Measurements from ENCODE around the gene BANP.

Gene BANP

GRCh38 chr16:87968541-87968940, 17.3 kb downstream of the BANP start:
- TF ChIP-seq, protein P1, sequence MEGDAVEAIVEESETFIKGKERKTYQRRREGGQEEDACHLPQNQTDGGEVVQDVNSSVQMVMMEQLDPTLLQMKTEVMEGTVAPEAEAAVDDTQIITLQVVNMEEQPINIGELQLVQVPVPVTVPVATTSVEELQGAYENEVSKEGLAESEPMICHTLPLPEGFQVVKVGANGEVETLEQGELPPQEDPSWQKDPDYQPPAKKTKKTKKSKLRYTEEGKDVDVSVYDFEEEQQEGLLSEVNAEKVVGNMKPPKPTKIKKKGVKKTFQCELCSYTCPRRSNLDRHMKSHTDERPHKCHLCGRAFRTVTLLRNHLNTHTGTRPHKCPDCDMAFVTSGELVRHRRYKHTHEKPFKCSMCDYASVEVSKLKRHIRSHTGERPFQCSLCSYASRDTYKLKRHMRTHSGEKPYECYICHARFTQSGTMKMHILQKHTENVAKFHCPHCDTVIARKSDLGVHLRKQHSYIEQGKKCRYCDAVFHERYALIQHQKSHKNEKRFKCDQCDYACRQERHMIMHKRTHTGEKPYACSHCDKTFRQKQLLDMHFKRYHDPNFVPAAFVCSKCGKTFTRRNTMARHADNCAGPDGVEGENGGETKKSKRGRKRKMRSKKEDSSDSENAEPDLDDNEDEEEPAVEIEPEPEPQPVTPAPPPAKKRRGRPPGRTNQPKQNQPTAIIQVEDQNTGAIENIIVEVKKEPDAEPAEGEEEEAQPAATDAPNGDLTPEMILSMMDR (IDR thresholded peaks at IDR 0.05; ENCODE audit: control insufficient read depth, extremely low read depth, insufficient read depth), result no peak
- H3K4me3 ChIP-seq (ENCODE audit: low read depth, low read length), result no peak overlapping the region
- no peak for DNase-seq (ENCODE audit: low read depth)

DNA sequence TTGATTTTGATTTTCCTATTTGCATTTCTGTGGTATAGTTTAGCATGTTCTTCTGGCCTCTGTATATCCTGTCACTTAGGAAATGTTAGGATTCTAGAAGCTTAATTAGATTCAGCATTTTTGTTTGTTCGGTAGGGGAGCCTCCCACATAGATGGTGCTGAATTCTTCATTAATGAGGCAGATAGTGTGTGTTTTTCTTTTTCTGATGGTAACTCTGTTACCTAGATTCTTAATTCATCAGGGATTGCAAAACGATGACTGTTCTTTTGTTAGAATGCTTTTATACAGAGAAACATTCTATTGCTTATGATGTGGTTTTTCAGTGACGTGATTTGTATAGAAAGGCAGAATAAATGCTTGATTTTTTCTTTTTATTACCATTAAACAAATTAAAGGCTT, 19.0 kb downstream of the BANP start:
- DNase-seq (ENCODE audit: low read depth), result no peak
- no peak overlapping the region for H3K4me3 ChIP-seq (ENCODE audit: low read depth, low read length)
- TF ChIP-seq, protein P1 (IDR thresholded peaks at IDR 0.05; ENCODE audit: control insufficient read depth, extremely low read depth, insufficient read depth), result no peak

DNA sequence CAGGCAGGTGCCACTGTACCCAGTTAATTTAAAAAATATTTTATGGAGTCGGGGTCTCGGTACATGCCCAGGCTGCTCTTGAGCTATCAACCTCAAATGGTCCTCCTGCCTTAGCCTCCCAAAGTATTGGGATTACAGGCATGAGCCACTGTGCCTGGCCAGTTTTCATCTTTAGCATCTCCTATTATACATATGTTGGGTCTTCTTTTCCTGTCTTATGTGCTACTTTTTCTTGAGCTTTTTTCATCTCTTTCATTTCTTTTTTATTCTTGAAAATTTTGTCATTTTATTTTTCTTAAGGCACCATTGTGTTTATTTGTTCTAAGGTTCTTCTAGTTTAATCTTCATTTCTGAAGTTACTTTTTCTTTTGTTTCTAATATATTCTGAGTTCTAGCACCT, 20.7 kb downstream of the BANP start:
- no peak for DNase-seq (ENCODE audit: low read depth)
- TF ChIP-seq, protein P1 (IDR thresholded peaks at IDR 0.05; ENCODE audit: control insufficient read depth, extremely low read depth, insufficient read depth), result no peak
- H3K4me3 ChIP-seq (ENCODE audit: low read depth, low read length), result no peak overlapping the region

DNA sequence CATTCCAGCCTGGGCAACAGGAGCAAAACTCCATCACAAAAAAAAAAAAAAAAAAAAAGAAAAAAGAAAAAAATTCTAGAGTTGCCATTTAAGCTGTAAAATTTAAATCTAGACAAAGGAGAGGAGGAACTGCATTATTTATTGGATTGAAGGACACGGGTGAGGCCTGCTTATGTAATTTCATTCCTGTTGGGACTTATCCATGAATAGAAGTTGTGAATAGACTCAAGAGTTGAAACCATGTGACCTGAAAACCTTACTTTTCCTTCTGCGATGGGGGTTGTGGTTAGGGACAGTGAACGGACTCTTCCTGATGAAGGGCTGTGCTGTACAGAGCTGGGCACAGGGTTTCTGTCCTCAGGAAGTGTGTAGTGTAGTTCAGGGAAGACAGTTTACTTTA, 22.5 kb downstream of the BANP start:
- H3K4me3 ChIP-seq (ENCODE audit: low read depth, low read length), result no peak overlapping the region
- DNase-seq (ENCODE audit: low read depth), result no peak
- TF ChIP-seq, protein P1 (IDR thresholded peaks at IDR 0.05; ENCODE audit: control insufficient read depth, extremely low read depth, insufficient read depth), result no peak

DNA sequence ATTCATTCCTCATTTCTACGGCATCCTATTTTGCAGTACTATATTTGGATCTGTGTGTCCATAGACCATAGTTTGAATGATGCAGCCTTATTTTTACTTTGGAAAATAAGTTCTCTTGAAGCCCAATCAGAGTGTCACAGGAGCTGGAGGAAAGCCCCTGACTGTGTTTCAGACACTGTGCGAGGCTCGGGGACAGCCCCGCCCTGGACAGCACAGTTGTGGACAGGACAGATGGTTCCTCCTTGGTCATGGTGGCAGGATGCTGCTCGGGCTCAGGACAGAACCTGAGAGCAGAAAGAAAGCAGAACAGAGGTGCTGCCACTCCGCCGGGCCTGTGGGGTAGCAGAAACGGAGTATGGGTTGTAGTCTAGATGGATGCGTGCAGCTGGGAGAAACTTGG, 22.9 kb downstream of the BANP start:
- TF ChIP-seq, protein P1 (IDR thresholded peaks at IDR 0.05; ENCODE audit: control insufficient read depth, extremely low read depth, insufficient read depth), result no peak
- no peak for DNase-seq (ENCODE audit: low read depth)
- H3K4me3 ChIP-seq (ENCODE audit: low read depth, low read length), result no peak overlapping the region

DNA sequence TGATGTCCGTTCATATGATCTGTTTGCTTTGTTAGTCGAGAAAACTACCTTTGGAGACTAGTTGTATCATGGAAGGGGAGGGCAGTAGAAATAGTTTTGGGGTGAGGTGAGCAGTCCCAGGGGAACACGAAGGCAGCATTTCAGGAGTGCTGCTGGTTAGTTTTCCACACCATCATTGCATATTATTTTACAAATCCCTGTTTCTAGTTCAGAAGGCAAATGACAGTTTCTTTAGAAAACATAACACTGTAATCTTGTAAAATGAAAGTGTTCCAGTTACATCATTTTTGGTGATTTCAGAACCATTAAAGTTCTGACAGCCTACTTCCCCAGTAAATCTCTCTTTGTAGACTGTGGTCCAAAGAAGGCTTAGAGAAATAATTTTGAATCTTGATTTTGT, 25.4 kb downstream of the BANP start:
- no peak overlapping the region for H3K4me3 ChIP-seq (ENCODE audit: low read depth, low read length)
- DNase-seq (ENCODE audit: low read depth), result no peak
- TF ChIP-seq, protein P1 (IDR thresholded peaks at IDR 0.05; ENCODE audit: control insufficient read depth, extremely low read depth, insufficient read depth), result no peak

GRCh38 chr16:87978127-87978526, 26.9 kb downstream of the BANP start:
- no peak for DNase-seq (ENCODE audit: low read depth)
- H3K4me3 ChIP-seq (ENCODE audit: low read depth, low read length), result no peak overlapping the region
- TF ChIP-seq, protein P1 (IDR thresholded peaks at IDR 0.05; ENCODE audit: control insufficient read depth, extremely low read depth, insufficient read depth), result no peak
